DMS114 treated with DMSO at 0.1 percent for 48 hours (cell line): ENCODE results near the gene SLC22A31.
"Not testable (repeated sequence)": the region's sequence is repeated elsewhere in the genome, so short reads cannot be mapped to it uniquely, and the experiment has no call there.

Experiments
- DNase-seq: peaks from one replicate; lab custom pipeline; 2025; ENCODE audit not compliant: unreplicated experiment; lab: John Stamatoyannopoulos, UW

The SLC22A31 gene

DNA sequence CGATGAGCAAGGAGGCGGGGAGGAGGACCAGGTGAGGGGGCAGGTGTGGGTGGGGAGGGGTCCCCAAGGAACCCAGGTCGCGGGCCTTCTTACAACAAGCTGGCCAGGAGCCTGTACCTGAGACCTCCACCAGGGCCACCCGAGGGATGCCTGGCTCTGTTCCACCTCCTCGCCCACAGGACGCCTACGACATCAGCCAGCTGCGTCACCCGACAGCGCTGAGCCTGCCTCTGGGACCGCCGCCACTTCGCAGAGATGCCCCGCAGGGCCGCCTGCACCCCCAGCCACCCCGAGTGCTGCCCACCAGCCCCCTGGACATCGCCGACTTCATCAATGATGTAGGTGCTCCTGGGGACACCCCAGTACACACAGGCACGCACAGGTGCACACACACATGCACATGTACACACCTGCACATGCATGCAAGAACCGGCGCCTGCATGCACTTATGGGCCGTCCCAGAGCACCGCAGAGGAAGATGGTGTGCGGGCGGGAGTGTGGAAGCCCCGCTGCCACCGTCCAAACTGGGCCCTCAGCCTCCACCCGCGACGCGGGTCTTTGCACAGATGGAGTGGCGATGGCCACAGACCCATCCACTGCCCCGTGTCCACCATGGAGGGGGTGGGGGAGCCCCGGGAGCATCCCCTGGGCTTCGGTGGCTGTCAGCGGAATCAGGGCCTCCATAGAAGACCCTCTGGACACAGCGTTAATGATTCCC lies 6.6 kb downstream of the SLC22A31 start:
- DNase-seq: no peak

GRCh38 chr16:89192956-89193575 lies 7.3 kb downstream of the SLC22A31 start:
- DNase-seq: no peak

GRCh38 chr16:89192186-89192955 lies 8.0 kb downstream of the SLC22A31 start:
- peak; percentile 27 for DNase-seq

GRCh38 chr16:89191901-89192185 lies 8.5 kb downstream of the SLC22A31 start:
- no peak for DNase-seq

DNA sequence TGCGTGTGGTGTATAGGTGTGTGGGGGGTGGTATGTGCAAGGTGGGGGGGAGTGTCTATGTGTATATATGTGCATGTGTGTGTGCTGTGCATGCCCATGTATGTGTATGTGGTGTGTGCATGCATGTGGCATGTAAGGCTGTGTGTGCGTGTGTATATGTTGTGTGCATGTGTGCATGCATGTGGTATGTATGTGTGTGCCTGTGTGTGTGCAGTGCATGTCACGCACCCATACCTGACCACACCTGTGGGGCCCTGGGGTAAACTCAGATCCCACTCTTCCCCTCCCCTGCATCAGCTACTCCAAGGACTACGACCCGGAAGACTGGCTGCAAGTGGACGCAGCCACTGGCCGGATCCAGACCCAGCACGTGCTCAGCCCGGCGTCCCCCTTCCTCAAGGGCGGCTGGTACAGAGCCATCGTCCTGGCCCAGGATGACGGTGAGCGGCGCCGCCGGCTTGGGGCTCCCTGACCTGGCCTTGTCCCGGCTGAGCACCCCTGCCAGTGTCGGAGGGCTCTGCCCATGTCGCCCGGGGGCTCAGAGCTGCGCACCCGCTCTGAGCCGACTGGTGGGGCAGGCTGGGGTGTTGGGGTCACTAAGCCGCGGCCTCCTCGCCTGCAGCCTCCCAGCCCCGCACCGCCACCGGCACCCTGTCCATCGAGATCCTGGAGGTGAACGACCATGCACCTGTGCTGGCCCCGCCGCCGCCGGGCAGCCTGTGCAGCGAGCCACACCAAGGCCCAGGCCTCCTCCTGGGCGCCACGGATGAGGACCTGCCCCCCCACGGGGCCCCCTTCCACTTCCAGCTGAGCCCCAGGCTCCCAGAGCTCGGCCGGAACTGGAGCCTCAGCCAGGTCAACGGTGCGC lies 9.1 kb downstream of the SLC22A31 start:
- DNase-seq: no peak

DNA sequence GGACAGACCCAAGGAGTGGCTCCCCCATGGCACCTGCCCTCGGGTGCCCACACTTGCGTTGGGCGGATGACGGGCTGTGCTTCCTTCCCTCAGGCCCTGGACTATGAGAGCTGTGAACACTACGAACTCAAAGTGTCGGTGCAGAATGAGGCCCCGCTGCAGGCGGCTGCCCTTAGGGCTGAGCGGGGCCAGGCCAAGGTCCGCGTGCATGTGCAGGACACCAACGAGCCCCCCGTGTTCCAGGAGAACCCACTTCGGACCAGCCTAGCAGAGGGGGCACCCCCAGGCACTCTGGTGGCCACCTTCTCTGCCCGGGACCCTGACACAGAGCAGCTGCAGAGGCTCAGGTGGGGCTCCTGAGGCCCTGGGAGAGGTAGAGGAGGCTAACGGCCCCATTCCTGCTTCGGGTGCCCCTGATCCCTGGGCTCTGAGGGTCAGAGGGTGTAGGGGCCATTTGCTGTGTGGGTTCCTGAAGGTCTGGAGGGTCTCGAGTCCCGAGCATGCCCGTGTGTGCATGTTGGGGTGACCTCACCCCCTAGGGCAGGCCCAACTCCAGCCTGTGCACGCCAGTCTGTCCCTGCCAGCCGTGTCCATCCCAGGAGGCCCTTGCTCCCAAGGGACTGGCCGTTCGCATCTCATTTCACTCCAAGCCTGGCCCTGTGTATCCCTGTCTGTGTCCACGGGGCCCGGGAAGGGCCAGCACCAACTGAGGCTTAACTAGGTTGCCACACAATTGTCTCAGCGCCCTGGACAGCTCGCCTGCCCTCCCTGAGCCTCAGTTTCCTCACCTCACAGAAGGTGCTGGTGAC lies 10.0 kb downstream of the SLC22A31 start:
- DNase-seq: no peak

DNA sequence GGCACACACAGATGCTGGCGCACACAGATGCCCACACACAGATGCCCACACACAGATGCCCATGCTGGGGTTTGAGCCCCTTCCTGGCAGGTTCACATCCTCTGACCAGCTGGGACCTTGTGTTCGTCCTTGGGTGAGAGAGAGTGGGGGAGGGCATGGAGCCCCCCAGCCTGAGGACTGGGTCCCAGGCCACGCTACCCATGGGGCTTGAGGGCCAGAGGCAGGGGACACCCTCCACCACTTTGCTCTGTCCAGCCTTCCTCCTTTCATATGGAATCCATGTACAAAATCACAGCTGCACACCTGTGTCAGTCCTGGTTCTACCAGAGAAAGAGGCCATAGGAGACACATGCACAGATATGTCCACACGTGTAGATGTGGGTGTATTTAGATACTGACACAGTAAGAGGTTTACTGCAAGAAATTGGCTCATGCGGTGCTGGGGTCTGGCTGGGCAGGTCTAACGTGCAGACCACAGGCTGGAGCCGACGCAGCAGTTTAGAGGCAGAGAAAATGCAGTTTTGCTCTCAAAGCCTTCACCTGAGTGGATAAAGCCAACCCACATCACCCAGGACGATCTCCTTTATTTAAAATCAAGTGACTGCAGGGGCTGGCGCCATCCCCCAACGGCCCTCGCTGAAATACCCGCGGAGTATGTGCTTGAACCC lies 10.8 kb downstream of the SLC22A31 start:
- no peak for DNase-seq

DNA sequence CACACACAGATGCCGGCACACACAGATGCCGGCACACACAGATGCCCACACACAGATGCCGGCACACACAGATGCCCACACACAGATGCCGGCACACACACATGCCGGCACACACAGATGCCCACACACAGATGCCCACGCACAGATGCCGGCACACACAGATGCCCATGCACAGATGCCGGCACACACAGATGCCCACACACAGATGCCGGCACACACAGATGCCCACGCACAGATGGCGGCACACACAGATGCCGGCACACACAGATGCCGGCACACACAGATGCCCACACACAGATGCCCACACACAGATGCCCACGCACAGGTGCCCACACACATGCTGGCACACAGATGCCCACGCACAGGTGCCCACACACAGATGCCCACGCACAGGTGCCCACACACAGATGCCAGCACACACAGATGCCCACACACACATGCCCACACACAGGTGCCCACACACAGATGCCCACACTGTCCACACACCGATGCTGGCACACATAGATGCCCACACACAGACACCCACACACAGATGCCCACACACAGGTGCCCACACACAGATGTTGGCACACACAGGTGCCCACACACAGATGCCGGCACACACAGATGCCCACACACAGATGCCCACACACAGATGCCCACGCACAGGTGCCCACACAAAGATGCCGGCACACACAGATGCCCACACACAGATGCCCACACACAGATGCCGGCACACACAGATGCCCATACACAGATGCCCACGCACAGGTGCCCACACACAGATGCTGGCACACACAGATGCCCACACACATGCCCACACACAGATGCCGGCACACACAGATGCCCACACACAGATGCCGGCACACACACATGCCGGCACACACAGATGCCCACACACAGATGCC lies 11.6 kb downstream of the SLC22A31 start:
- not testable (repeated sequence) for DNase-seq

DNA sequence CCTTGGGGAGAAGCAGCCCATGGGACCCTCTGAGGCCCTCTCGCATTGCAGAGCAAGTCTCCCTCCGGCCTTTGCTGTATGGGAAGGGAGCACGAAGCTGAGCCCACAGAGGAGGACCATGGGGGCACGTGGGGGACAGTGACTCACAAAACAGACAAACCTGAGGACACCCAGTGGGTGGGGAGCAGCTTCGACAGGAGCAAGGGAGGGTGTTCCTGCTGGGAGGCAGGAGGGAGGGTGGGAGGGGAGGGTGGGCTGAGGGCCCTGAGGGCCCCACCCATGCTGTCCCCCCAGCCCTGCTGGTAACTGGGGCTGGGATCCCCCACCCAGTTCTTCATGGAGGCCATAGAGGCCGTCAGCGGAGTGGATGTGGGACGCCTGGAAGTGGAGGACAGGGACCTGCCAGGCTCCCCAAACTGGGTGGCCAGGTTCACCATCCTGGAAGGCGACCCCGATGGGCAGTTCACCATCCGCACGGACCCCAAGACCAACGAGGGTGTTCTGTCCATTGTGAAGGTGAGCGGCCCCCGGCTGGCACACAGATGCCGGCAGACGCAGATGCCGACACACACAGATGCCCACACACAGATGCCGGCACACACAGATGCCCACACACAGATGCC lies 12.5 kb downstream of the SLC22A31 start:
- DNase-seq: no peak

GRCh38 chr16:89187032-89187769 lies 13.1 kb downstream of the SLC22A31 start:
- no peak for DNase-seq

DNA sequence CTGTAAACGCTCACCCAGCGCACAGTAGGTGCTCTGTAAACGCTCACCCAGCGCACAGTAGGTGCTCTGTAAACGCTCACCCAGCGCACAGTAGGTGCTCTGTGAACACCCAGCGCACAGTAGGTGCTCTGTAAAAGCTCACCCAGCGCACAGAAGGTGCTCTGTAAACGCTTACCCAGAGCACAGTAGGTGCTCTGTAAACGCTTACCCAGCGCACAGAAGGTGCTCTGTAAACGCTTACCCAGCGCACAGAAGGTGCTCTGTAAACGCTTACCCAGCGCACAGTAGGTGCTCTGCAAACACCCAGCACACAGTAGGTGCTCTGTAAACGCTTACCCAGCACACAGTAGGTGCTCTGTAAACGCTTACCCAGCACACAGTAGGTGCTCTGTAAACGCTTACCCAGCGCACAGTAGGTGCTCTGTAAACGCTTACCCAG lies 13.7 kb downstream of the SLC22A31 start:
- DNase-seq: not testable (repeated sequence)

GRCh38 chr16:89185887-89186592 lies 14.3 kb downstream of the SLC22A31 start:
- DNase-seq: not testable (repeated sequence)

DNA sequence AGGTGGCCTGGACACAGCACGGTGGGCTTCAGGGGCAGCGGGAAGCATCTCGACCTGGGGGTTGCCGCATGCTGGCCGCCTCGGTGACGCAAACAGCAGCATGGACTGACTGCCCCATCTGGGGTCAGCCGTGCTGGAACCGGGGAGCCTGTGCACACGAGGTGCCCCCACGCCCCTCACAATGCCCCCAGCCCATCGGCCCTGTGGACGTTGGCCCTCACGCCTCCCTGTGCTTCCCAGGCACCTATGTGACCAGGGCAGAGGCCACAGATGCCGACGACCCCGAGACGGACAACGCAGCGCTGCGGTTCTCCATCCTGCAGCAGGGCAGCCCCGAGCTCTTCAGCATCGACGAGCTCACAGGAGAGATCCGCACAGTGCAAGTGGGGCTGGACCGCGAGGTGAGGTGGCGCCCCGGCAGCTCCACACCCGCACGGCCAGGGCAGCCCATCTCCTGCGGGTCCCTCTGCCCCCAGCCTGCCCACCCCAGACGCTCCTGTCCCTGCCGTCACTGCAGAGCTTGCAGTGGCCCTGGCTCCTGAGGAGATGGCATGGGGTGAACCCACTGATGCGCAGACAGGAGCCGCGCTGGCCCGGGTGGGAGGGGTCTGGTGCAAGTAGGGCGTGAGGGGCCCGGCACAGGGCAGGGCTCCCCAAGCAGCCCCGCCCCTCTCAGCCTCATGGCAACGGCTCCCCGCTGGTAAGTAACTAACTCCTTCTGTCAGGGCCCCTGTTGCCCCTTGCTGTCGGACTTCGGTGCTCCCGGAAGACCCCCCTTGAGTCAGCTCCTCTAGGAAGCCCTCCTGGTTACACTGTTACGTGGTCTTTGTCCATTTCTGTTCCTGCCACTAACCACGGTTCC lies 15.2 kb downstream of the SLC22A31 start:
- DNase-seq: no peak

- no peak for DNase-seq
Measured at GRCh38 chr16:89184677-89184932, 15.7 kb downstream of the SLC22A31 start.

DNA sequence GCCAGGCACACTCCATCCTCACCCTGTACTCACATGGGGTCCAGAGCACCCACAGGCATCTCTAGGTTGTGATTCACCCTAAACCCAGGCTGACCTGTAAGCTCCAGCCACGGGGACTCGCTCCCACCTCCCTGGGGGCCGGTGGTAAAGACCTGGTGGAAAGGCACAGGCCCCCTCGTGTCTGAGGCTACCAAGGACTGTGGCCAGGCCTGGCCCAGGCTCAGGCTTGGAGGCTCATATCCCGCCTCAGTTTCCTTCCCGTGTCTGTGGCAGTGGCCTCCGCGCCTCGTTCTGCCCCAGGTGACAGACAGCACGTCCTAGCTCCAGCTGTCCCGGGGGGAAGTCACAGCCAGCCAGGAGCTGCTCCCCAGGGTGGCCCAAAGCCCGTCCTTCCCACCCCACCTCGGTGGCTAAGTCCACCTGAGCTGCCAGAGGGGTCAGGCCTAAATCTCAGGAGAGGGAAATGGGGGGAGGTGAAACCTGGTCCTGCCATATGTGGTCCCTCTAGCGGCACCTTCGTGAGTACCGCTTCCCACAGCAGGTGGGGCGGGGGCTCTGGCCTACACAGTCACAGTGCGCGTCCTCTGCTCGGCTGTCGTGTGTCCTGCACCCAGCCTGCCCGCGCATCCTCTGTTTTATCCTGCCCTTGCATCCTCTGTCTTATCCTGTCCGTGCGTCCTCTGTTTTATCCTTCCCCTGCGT lies 16.2 kb downstream of the SLC22A31 start:
- no peak for DNase-seq

DNA sequence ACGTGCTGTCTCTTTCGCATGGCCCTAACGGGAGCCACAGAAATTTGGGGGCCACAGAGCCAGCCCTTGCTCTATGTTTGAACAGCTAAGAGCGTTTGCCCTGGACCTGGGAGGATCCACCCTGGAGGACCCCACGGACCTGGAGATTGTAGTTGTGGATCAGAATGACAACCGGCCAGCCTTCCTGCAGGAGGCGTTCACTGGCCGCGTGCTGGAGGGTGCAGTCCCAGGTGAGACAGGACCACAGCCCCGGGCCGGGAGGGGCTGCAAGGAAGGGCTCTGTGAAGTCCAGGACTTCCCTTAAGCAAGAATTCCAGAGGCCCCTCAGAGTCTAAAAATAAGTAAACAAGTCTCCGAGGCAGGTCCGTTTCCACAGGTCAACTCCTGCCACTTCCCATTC lies 16.9 kb downstream of the SLC22A31 start:
- no peak for DNase-seq
